Measurements from ENCODE around the gene AFF1. TPM values are rescaled to one million over a fixed set of nuclear protein-coding genes. Genes with fewer than 3 reads are reported as not detected.

Gene AFF1
- total and polyA plus RNA-seq, 5 experiments from 2014 or later: 9.0 to 55.8 (median 13.7) TPM

DNA sequence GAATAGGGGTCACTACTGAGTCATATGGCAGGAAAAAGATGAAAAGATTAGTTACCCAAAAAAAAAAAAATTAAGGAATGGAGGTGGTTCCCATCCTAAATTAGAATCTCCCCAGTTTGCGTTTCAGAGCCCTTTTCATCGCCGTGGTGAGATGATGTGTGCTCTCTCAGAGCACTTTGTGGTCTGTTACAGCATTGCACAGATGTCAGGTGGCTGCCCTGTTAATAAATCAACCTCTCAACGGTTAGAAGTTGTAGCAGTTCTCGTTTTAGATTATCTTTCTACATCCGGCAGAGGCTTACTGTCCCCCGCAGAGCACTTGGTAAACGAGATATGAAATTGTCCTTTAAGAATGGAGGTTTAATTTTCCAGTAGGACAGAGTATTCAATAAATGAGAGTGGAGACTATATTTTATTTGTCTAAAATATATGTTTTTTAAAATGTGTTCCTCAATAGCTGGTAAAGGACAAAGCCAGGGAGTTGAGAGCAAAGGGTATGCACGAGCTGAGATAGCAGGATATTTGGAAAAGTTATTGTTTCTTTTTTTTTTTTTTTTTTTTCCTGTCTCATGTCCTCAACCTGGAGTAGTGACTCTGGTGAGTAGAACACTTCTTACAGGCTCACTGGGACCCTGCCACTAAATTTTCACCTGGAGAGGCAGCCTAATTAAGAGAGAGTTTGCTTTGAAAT lies 26.9 kb downstream of the AFF1 start:
- H3K27me3 Mint-ChIP-seq: no peaks in the 10 kb centered on the region
- H3K4me1 Mint-ChIP-seq: peaks cover 14 to 55% (median 26%) of the 10 kb centered on the region in 4 donors
- H3K9me3 Mint-ChIP-seq: no peaks in the 10 kb centered on the region
- peak overlapping the region in 8 of 10 donors; percentile 14 to 60 (median 36) for H3K4me3 Mint-ChIP-seq
- ATAC-seq: peak; percentile 72 to 82
- DNase-seq: peak in 2 of 10 donors; percentile 10 to 16
- POLR2A ChIA-PET: interaction anchor here (2.2 kb wide), 1 partner anchor 44 kb away, joined by 5 read pairs; no protein-coding TSS in a partner anchor
- H3K27ac Mint-ChIP-seq: peak overlapping the region in 4 of 10 donors; percentile 1 to 73 (median 40)
- H3K36me3 Mint-ChIP-seq: peaks cover 0 to 16% (median 5%) of the 10 kb centered on the region in 3 donors

DNA sequence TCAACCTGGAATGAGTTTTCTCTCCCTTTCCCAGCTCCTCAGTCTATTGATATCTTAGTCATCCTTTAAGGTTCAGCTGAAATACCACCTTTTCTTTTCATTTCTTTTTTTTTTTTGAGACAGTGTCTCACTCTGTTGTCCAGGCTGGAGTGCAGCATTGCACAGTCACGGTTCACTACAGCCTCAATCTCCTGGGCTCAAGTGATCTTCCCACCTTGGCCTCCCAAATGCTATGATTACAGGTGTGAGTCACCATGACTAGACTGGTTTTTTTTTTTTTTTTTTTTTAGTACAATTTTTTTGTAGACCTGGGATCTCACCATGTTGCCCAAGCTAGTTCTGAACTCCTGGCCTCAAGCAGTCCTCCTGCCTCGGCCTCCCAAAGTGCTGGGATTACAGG lies 28.9 kb downstream of the AFF1 start:
- Mint-ChIP-seq H3K4me1 (peaks cover 14 to 44% (median 25%) of the 10 kb centered on the region in 4 donors), H3K27me3 (no peaks in the 10 kb centered on the region), H3K9me3 (no peaks in the 10 kb centered on the region), H3K27ac (peak overlapping the region in 1 of 10 donors; percentile 20), H3K4me3 (no peak overlapping the region), H3K36me3 (peaks cover 0 to 7% (median under 1%) of the 10 kb centered on the region in 3 donors)
- DNase-seq: no peak
- no peak for ATAC-seq
- POLR2A ChIA-PET: no interaction called here

DNA sequence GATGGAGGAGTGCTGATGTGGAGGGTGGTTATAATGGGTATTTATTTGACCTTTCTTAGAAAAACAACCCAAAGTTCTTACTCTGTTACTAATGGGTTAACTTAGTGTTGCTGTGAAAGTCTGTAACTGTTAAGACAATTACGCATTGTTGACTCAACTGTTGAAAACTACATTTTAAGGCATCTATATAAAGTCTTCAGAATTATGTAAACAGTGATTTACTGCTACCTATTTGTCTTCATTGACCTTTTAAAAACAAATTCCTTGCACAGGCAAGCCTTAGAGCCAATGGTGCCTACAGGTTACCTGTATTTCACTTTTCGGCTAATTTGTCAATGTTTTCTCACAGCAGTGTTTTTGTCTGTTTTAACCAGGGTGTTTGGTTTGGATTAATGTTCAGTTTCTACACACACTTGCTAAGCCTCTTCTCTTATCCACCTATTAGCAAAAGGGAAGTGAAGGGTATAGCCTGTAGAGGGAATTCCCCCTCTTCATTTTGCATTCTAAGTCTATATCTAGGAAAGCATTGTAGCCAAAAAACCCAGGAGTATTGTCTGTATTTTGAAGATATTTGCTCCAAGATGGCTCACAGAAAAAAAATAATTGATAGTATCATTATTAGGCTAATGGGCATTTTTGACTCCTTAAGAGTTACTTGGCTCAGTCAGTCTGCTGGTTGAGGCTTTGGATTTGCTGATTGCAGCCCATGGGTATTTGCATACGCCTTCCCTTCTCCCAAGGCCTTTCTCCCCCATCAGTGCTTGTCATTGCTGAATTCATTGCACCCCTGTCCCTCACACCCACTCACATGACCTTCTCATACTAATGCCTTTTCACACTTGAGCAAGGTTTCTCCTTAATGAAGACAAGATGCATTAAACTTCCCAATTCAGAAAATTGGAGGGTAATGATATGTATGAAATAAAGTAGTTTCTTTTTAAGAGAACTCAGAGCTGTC lies 30.5 kb downstream of the AFF1 start:
- Mint-ChIP-seq H3K4me1 (peaks cover 11 to 28% (median 16%) of the 10 kb centered on the region in 4 donors), H3K4me3 (no peak overlapping the region), H3K27me3 (no peaks in the 10 kb centered on the region), H3K9me3 (no peaks in the 10 kb centered on the region), H3K27ac (no peak overlapping the region), H3K36me3 (peaks cover 0 to 3% (median 0%) of the 10 kb centered on the region in 3 donors)
- DNase-seq: no peak
- no peak for ATAC-seq
- POLR2A ChIA-PET: no interaction called here

DNA sequence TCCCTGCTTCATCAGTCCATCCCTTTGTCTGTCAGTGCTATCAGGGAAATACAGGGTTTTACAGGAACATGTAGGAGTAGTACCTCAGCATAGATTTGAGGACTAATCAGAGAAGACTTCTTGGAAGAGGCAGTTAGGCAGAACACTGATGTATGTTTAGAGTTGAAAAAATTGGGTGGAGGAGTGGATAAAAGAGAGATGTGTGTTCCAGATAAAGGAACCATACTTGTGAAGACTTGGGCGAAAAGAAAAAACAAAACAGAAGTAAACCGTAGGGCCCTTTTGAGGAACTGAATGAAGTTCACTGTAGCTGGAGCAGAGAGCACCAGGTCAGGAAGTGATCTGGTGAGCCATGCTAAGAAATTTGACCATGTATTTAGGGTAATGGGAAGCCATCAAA lies 32.3 kb downstream of the AFF1 start:
- POLR2A ChIA-PET: no interaction called here

DNA sequence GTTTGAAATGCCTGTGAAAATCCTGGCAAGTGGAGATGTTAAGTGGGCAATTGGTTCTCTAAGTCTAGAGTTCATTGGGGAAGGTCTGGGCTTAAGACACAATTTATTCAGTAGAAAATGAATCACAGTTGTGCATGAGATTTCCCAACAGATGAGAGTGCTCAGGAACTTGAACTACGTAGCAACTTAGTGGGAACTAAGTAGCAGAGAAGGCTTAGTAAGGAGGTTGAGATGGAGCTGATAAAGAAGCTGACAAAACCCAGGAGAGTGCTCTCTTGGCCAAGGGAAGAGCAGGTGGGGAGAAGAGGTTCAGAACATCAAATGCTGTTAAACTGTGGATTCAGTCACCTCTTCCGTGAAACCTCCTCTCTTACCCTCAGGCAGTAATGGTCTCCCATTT lies 33.0 kb downstream of the AFF1 start:
- no peaks in the 10 kb centered on the region for H3K27me3 Mint-ChIP-seq
- H3K27ac Mint-ChIP-seq: no peak overlapping the region
- peaks cover 10 to 18% (median 16%) of the 10 kb centered on the region in 4 donors for H3K4me1 Mint-ChIP-seq
- POLR2A ChIA-PET: interaction anchor here (1.0 to 1.1 kb wide), 2 partner anchors 9 to 39 kb away, joined by 3 read pairs; no protein-coding TSS in a partner anchor
- H3K9me3 Mint-ChIP-seq: no peaks in the 10 kb centered on the region
- ATAC-seq (no peak), DNase-seq (no peak)
- H3K4me3 Mint-ChIP-seq: no peak overlapping the region
- H3K36me3 Mint-ChIP-seq: no peaks in the 10 kb centered on the region

More for the DNA sequence above, 32.3 kb downstream of the AFF1 start:
- DNase-seq (no peak), ATAC-seq (no peak)
- Mint-ChIP-seq H3K9me3 (no peaks in the 10 kb centered on the region), H3K36me3 (no peaks in the 10 kb centered on the region), H3K27ac (no peak overlapping the region), H3K27me3 (no peaks in the 10 kb centered on the region), H3K4me1 (peaks cover 9 to 20% (median 15%) of the 10 kb centered on the region in 4 donors), H3K4me3 (no peak overlapping the region)

DNA sequence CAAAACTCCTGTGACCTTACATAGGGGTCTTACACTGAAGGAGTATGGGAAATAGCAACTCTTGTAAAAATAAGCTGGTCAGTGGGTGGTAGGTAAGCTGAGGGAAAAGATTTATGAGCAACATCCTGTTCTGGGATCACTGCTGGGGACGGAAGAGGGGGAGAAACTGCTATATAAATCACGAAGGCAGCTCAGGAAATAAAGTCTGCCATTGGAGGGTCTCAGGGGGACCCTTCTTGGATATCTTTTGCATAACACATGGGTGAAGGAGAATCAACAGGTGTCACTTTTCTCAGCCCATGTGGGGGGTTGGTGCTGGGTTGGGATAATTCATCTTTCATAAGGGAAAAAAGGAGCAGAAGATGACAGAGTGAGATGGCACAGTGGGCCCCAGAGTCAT lies 33.7 kb downstream of the AFF1 start:
- Mint-ChIP-seq H3K27me3 (no peaks in the 10 kb centered on the region), H3K36me3 (no peaks in the 10 kb centered on the region), H3K4me1 (peaks cover 12 to 22% (median 20%) of the 10 kb centered on the region in 4 donors), H3K9me3 (no peaks in the 10 kb centered on the region), H3K4me3 (no peak overlapping the region), H3K27ac (no peak overlapping the region)
- POLR2A ChIA-PET: interaction anchor here (1.0 to 1.1 kb wide), 2 partner anchors 9 to 38 kb away, joined by 3 read pairs; no protein-coding TSS in a partner anchor
- DNase-seq (no peak), ATAC-seq (no peak)

DNA sequence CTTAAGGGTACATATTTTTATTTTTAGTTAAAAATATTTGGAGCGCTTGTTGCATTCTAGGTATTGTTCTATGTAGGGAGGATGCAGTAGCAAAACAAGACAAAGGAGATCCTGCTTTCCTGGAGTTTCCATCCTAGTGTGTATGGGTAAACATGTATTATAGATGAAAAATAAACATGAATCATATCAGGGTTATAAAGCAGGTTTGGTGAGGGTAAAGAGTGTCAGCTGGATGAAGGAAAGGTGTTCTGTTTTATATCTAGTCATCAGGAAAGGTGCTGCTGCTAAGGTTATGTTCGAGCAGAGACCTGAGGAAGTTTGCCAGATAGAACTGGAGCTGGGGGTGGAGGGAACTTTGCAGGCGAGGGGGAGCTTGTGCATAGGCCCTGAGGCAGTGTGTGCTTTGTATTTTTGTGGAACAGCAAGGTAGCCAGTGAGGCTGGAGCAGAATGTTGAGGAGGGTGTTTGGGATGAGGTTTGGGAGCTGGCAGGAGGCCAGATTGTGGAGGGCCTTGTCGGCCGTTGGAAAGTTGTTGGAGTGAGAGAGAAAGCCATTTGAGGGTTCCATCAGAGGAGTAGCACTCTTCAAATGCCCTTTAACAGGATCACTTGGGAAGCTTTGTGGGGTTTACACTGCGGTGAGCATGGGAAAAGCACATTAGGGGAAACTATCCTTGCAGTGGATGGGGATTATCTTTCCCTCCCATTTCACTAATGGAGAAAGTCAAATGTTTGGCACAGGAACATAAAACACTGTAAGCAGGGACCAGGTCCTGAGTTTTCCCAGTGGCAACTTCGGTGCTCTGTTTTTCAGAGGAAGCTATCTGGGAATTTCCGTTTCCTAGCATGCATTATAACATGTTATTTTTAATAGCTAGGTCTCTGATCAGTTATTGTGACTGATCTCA lies 35.9 kb downstream of the AFF1 start:
- H3K36me3 Mint-ChIP-seq: no peaks in the 10 kb centered on the region
- ATAC-seq (no peak), DNase-seq (no peak)
- H3K27ac Mint-ChIP-seq: peak overlapping the region in 1 of 10 donors; percentile 8
- no peaks in the 10 kb centered on the region for H3K27me3 Mint-ChIP-seq
- H3K4me1 Mint-ChIP-seq: peaks cover 19 to 41% (median 29%) of the 10 kb centered on the region in 4 donors
- H3K9me3 Mint-ChIP-seq: no peaks in the 10 kb centered on the region
- no peak overlapping the region for H3K4me3 Mint-ChIP-seq
- POLR2A ChIA-PET: no interaction called here

DNA sequence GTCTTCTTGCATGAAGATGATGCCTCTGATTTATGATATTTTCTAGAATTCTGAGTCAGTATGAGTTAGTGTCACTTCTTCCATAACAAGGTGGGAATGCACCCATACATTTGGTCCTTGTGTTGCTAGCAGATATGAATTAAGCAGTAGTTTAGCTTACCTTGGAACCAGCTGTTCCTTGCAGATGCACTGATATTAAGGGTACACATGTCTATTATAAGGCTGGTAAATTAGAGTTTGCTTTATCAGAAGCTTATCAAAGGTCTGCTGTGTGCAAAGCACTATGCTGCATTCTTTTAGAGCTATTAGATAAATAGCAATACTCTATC lies 36.5 kb downstream of the AFF1 start:
- H3K27me3 Mint-ChIP-seq: no peaks in the 10 kb centered on the region
- no peak overlapping the region for H3K4me3 Mint-ChIP-seq
- DNase-seq (no peak), ATAC-seq (no peak)
- no peaks in the 10 kb centered on the region for H3K9me3 Mint-ChIP-seq
- H3K36me3 Mint-ChIP-seq: no peaks in the 10 kb centered on the region
- POLR2A ChIA-PET: no interaction called here
- peak overlapping the region in 1 of 10 donors; percentile 23 for H3K27ac Mint-ChIP-seq
- H3K4me1 Mint-ChIP-seq: peaks cover 21 to 47% (median 35%) of the 10 kb centered on the region in 4 donors

DNA sequence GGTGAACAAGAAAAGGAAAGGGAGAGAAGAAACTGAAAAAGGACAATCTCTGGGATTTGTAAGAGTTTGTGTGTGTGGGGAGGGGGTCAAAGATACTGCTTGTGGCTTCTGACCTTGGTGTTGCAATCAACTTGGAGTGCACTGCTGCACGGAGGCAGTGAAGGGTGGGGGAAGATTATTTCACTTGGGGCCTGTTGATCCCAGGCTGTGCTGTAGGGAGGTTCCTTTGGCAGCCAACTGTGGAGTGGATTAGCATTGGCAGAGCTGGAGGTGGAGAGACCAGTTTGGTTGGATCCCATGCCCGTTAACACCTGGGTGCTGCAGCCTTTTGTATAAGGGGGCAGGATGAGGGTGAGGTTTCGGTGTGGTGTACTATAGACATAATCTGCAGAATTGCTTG lies 38.2 kb downstream of the AFF1 start:
- ATAC-seq (no peak), DNase-seq (no peak)
- H3K9me3 Mint-ChIP-seq: no peaks in the 10 kb centered on the region
- H3K4me3 Mint-ChIP-seq: no peak overlapping the region
- H3K4me1 Mint-ChIP-seq: peaks cover 25 to 60% (median 47%) of the 10 kb centered on the region in 4 donors
- H3K27me3 Mint-ChIP-seq: no peaks in the 10 kb centered on the region
- H3K27ac Mint-ChIP-seq: peak overlapping the region in 1 of 10 donors; percentile 42
- H3K36me3 Mint-ChIP-seq: no peaks in the 10 kb centered on the region
- POLR2A ChIA-PET: no interaction called here

DNA sequence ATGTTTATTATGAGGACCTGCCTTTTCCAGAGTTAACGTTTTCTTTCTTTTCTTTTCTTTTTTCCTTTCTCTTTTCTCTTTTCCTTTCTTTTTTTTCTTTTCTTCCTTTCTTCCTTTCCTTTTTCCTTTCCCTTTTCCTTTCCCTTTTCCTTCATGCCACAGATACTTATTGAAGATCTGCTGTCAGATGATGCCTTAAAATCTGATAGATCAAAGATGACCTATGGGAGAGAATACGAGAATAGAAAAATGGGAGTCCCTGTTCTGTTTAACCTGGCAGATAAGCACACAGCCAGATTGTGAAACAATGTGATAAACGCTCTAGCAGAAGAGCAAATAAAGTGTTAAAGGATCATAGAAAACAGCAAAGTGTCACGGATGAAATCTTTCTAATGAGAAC lies 38.9 kb downstream of the AFF1 start:
- H3K4me3 Mint-ChIP-seq: no peak overlapping the region
- peak overlapping the region in 5 of 10 donors; percentile 3 to 60 (median 26) for H3K27ac Mint-ChIP-seq
- no peak for DNase-seq
- POLR2A ChIA-PET: no interaction called here
- no peaks in the 10 kb centered on the region for H3K9me3 Mint-ChIP-seq
- H3K4me1 Mint-ChIP-seq: peaks cover 25 to 60% (median 48%) of the 10 kb centered on the region in 4 donors
- no peak for ATAC-seq
- no peaks in the 10 kb centered on the region for H3K27me3 Mint-ChIP-seq
- H3K36me3 Mint-ChIP-seq: no peaks in the 10 kb centered on the region

DNA sequence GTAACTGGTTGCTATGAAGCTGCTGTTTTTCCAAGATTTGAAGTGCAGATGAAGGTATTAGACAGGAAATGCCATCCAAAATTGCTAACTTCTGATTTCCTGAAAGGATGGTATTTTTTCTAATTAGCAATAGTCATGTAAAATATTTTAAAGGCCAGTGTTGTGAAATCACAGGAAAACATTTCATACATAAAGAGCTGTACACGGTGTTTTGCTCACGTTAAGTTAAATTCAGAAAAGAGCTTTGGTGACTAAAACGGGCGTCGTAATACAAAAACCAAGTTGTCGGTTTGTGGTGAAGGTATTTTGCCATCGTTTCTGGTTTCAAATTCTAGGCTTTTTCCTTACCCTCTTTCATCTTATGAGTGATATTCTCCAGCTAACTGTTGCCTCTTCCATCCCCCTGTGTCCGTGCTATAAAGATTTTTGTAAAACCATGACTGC lies 39.8 kb downstream of the AFF1 start:
- ATAC-seq (no peak), DNase-seq (no peak)
- no peaks in the 10 kb centered on the region for H3K36me3 Mint-ChIP-seq
- POLR2A ChIA-PET: no interaction called here
- H3K27ac Mint-ChIP-seq: peak overlapping the region in 5 of 10 donors; percentile 11 to 60 (median 32)
- peaks cover 25 to 62% (median 51%) of the 10 kb centered on the region in 4 donors for H3K4me1 Mint-ChIP-seq
- peak overlapping the region in 2 of 10 donors; percentile 1 to 18 for H3K4me3 Mint-ChIP-seq
- no peaks in the 10 kb centered on the region for H3K27me3 Mint-ChIP-seq
- H3K9me3 Mint-ChIP-seq: no peaks in the 10 kb centered on the region

DNA sequence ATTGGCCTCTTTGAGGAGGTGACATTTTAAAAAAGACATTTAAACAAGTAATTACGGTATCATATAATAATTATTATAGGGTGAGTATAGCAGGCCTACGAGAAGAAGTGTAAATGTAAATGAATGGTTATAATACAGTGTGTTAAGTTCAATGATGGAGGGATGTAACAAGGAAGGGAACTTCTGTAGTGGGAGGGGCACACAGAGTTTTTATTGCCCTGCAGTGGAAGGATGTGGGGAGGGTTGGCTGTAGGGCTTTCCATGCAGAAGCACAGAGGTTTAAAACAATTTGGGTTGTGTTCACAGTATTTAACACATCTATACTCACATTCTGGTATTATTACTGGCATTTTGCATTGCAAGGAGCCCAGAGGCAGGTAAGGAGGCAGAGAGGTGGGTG lies 41.1 kb downstream of the AFF1 start:
- Mint-ChIP-seq H3K27ac (no peak overlapping the region), H3K4me1 (peaks cover 18 to 64% (median 46%) of the 10 kb centered on the region in 4 donors)

More for the DNA sequence above, 41.1 kb downstream of the AFF1 start:
- ATAC-seq (no peak), DNase-seq (no peak)
- Mint-ChIP-seq H3K4me3 (no peak overlapping the region), H3K36me3 (no peaks in the 10 kb centered on the region), H3K27me3 (no peaks in the 10 kb centered on the region), H3K9me3 (no peaks in the 10 kb centered on the region)
- POLR2A ChIA-PET: no interaction called here

Measured in naive thymus-derived CD8-positive, alpha-beta T cell (primary cell).